H1 (cell line): Measurements from ENCODE around the gene HDAC7. TPM values are rescaled to one million over a fixed set of nuclear protein-coding genes. Genes with fewer than 3 reads are reported as not detected.

ENCODE experiments used
- CTCF ChIA-PET: fragments of 300-600 bp; sonication (Branson Sonifier 250); formaldehyde crosslinking; loops from one replicate; lab custom pipeline; 2021; ENCODE audit not compliant: partially characterized antibody; lab: Charles Lee
- POLR2A ChIA-PET: fragments of 300-600 bp; sonication (Branson Sonifier 250); formaldehyde crosslinking; loops from one replicate; lab custom pipeline; 2021; ENCODE audit warnings: inconsistent platforms; ENCODE audit not compliant: partially characterized antibody; lab: Charles Lee
- DNase-seq, 2 experiments: peaks; one replicate each; pipeline versions ENCODE4 v3.0.0 to v3.0.0-alpha.2; 2010 to 2022; ENCODE audit warnings: low spot score in 2 of 2, low read depth in 1 of 2, mixed read lengths in 1 of 2
- FAIRE-seq: peaks from 2 replicates; lab custom pipeline; 2011; peaks lifted over from hg19 to GRCh38; lab: Jason Lieb, UNC
- H2AFZ ChIP-seq: 2 replicates; pipeline ENCODE4 v1.8.1; 2012; ENCODE audit warnings: low read length, inconsistent platforms
- H2AK5ac ChIP-seq: 2 replicates; pipeline ENCODE4 v1.6.1; 2013; ENCODE audit warnings: low read depth, low read length
- H2BK120ac ChIP-seq: replicated peaks from 2 replicates; pipeline ENCODE3; 2013; ENCODE audit warnings: low read depth, low read length, inconsistent platforms
- H2BK12ac ChIP-seq: 2 replicates; pipeline ENCODE4 v1.6.1; 2013; ENCODE audit warnings: low read depth, low read length
- H2BK15ac ChIP-seq: 2 replicates; pipeline ENCODE4 v1.6.1; 2013; ENCODE audit warnings: low read length
- H2BK20ac ChIP-seq: 2 replicates; pipeline ENCODE4 v1.6.1; 2013; ENCODE audit warnings: low read length
- H2BK5ac ChIP-seq: 2 replicates; pipeline ENCODE4 v1.6.1; 2013; ENCODE audit warnings: low read depth, low read length
- H3K14ac ChIP-seq: 2 replicates; pipeline ENCODE4 v1.6.1; 2013; ENCODE audit warnings: inconsistent platforms; ENCODE audit not compliant: insufficient read length
- H3K18ac ChIP-seq: 2 replicates; pipeline ENCODE4 v1.6.1; 2013; ENCODE audit warnings: low read length; ENCODE audit errors: extremely low read depth
- H3K23ac ChIP-seq: 2 replicates; pipeline ENCODE4 v1.6.1; 2013; ENCODE audit warnings: inconsistent platforms; ENCODE audit not compliant: insufficient read length
- H3K23me2 ChIP-seq: 2 replicates; pipeline ENCODE4 v1.6.1; 2013; ENCODE audit warnings: low read depth, low read length
- H3K27ac ChIP-seq: 2 replicates; pipeline ENCODE4 v1.6.1; 2011; ENCODE audit warnings: low read depth, low read length, inconsistent platforms
- H3K27me3 ChIP-seq, 4 experiments: replicated peaks in 1 of 4; 1 replicate in 1 of 4; 2 replicates in 3 of 4; pipeline versions ENCODE4 v1.6.1 to v1.8.1; 2011 to 2013; ENCODE audit warnings: low read length in 3 of 4, mild to moderate bottlenecking in 3 of 4, inconsistent platforms in 2 of 4, mixed read lengths in 2 of 4, moderate library complexity in 1 of 4; ENCODE audit not compliant: control insufficient read depth in 3 of 4, insufficient read depth in 3 of 4; ENCODE audit errors: extremely low read depth in 1 of 4
- H3K36me3 ChIP-seq, 4 experiments: 2 replicates each; pipeline versions ENCODE4 v1.6.1 to v1.8.1; 2011 to 2013; ENCODE audit warnings: mild to moderate bottlenecking in 4 of 4, low read length in 3 of 4, moderate library complexity in 2 of 4, control low read depth in 1 of 4, inconsistent platforms in 1 of 4; ENCODE audit not compliant: insufficient read depth in 4 of 4, control insufficient read depth in 2 of 4
- H3K4ac ChIP-seq: replicated peaks from 2 replicates; pipeline ENCODE3; 2013; ENCODE audit warnings: low read length, low read depth, mixed read lengths, inconsistent platforms; ENCODE audit not compliant: insufficient read length
- H3K4me1 ChIP-seq, 4 experiments: replicated peaks in 1 of 4; 1 replicate in 1 of 4; 2 replicates in 3 of 4; pipeline versions ENCODE4 v1.6.1 to v1.8.1; 2011 to 2013; ENCODE audit warnings: low read length in 3 of 4, inconsistent platforms in 2 of 4, mixed read lengths in 1 of 4; ENCODE audit not compliant: insufficient read depth in 4 of 4, control insufficient read depth in 3 of 4
- H3K4me2 ChIP-seq, 2 experiments: 2 replicates each; pipeline versions ENCODE4 v1.6.1 to v1.8.1; 2011 to 2013; ENCODE audit warnings: low read depth in 2 of 2, low read length in 2 of 2, control low read depth in 1 of 2, inconsistent platforms in 1 of 2, mild to moderate bottlenecking in 1 of 2; ENCODE audit not compliant: insufficient read depth in 1 of 2
- H3K4me3 ChIP-seq, 4 experiments: fragments of 200-600, 300-600 bp in 1 of 4; sonication (generic), shearing (Covaris generic), sonication (Bioruptor Twin) in 1 of 4; 2 replicates each; pipeline versions ENCODE4 v1.5.1 to v1.8.1; 2011 to 2016; ENCODE audit warnings: low read length in 4 of 4, low read depth in 3 of 4, control low read depth in 2 of 4, inconsistent platforms in 2 of 4, mild to moderate bottlenecking in 2 of 4, mixed read lengths in 1 of 4, moderate library complexity in 1 of 4; ENCODE audit not compliant: insufficient read depth in 2 of 4; ENCODE audit errors: extremely low read depth in 1 of 4
- H3K56ac ChIP-seq: replicated peaks from 2 replicates; pipeline ENCODE3; 2013; ENCODE audit warnings: low read depth, mild to moderate bottlenecking, mixed read lengths, low read length, inconsistent platforms; ENCODE audit not compliant: insufficient read length
- H3K79me1 ChIP-seq: 2 replicates; pipeline ENCODE4 v1.6.1; 2013; ENCODE audit warnings: low read depth, low read length, control low read depth
- H3K79me2 ChIP-seq, 2 experiments: 2 replicates each; pipeline versions ENCODE4 v1.6.1 to v1.8.1; 2012 to 2013; ENCODE audit warnings: low read length in 2 of 2, mild to moderate bottlenecking in 2 of 2, inconsistent platforms in 1 of 2; ENCODE audit not compliant: insufficient read depth in 2 of 2, control insufficient read depth in 1 of 2
- H3K9ac ChIP-seq, 4 experiments: replicated peaks in 1 of 4; 1 replicate in 1 of 4; 2 replicates in 3 of 4; pipeline versions ENCODE4 v1.6.1 to v1.8.1; 2011 to 2013; ENCODE audit warnings: low read depth in 3 of 4, low read length in 3 of 4, control low read depth in 2 of 4, mild to moderate bottlenecking in 2 of 4, moderate library complexity in 2 of 4, inconsistent platforms in 1 of 4; ENCODE audit errors: extremely low read depth in 1 of 4
- H3K9me3 ChIP-seq, 2 experiments: 2 replicates each; pipeline versions ENCODE4 v1.6.1 to v1.8.1; 2012 to 2013; ENCODE audit warnings: mild to moderate bottlenecking in 2 of 2, moderate library complexity in 2 of 2, control low read depth in 1 of 2, inconsistent platforms in 1 of 2, low read depth in 1 of 2, low read length in 1 of 2, mixed read lengths in 1 of 2; ENCODE audit not compliant: insufficient read depth in 2 of 2
- H4K20me1 ChIP-seq, 2 experiments: replicated peaks in 1 of 2; 2 replicates each; pipeline versions ENCODE3 to v1.8.1; 2011 to 2013; ENCODE audit warnings: inconsistent platforms in 2 of 2, low read length in 2 of 2, mild to moderate bottlenecking in 1 of 2; ENCODE audit not compliant: insufficient read depth in 2 of 2, control insufficient read depth in 1 of 2
- H4K5ac ChIP-seq: 2 replicates; pipeline ENCODE4 v1.6.1; 2013; ENCODE audit warnings: low read length, low read depth, mixed read lengths, inconsistent platforms; ENCODE audit not compliant: insufficient read length
- H4K8ac ChIP-seq: 2 replicates; pipeline ENCODE4 v1.8.0; 2013; ENCODE audit warnings: mild to moderate bottlenecking, moderate library complexity, low read length, inconsistent platforms; ENCODE audit not compliant: insufficient read depth; ENCODE audit errors: extremely low read depth
- H4K91ac ChIP-seq: replicated peaks from 2 replicates; pipeline ENCODE3; 2013; ENCODE audit warnings: low read length, mixed read lengths, inconsistent platforms; ENCODE audit not compliant: insufficient read length
- ASH2L ChIP-seq: fragments of 200-600, 300-600 bp; sonication (generic); IDR thresholded peaks from one replicate; pipeline ENCODE4 v1.7.1; 2017; ENCODE audit warnings: low read length
- CBX8 ChIP-seq: fragments of 300-800, 300-1000 bp; sonication (generic); IDR thresholded peaks from 2 replicates; pipeline ENCODE4 v1.7.1; 2016; ENCODE audit warnings: low read depth, low read length, borderline replicate concordance
- MAFK ChIP-seq: IDR thresholded peaks from 2 replicates; pipeline ENCODE4 v1.6.1; 2012; ENCODE audit warnings: low read depth, mild to moderate bottlenecking, improper control_type of control experiment, low read length
- RBBP5 ChIP-seq: IDR thresholded peaks from 2 replicates; pipeline ENCODE4 v1.7.1; 2012; ENCODE audit warnings: low read depth, mild to moderate bottlenecking, inconsistent platforms, low read length, moderate library complexity, borderline replicate concordance
- TCF12 ChIP-seq: IDR thresholded peaks from 2 replicates; pipeline ENCODE4 v1.6.1; 2011; ENCODE audit warnings: low read depth, mild to moderate bottlenecking, low read length
- ZNF274 ChIP-seq: IDR thresholded peaks from 2 replicates; pipeline ENCODE4 v1.7.0; 2012; ENCODE audit warnings: low read length, borderline replicate concordance; ENCODE audit errors: extremely low read depth
- WGBS, 2 experiments: shearing (Covaris generic) in 1 of 2; methylation state at CpG; one replicate each; pipeline versions ENCODE4 v1.1.6 to v1.1.7; 2013 to 2015; ENCODE audit warnings: low lambda C conversion rate in 2 of 2, mixed read lengths in 2 of 2, inconsistent platforms in 1 of 2, low coverage in 1 of 2, missing lambda C conversion rate in 1 of 2; ENCODE audit not compliant: insufficient replicate concordance in 2 of 2, insufficient coverage in 1 of 2, insufficient read length in 1 of 2; ENCODE audit errors: extremely low coverage in 1 of 2, missing lambda C conversion rate in 1 of 2; 5-methylcytosine and 5-hydroxymethylcytosine counted together
- long read RNA-seq, 2 experiments: library from RNA in 1 of 2; library from capped mRNA in 1 of 2; stranded (forward); transcript quantifications; one replicate each; pipeline ENCODE4 v2.0.0, GENCODE V29; 2021; ENCODE audit warnings: inconsistent platforms in 1 of 2
- polyA minus RNA-seq, 3 experiments: library from RNA; depleted of rRNA, polyadenylated mRNA; stranded (reverse); fragments of >200 nt; gene quantifications; 1 replicate in 2 of 3; 2 replicates in 1 of 3; pipeline ENCODE4 v1.2.3, GENCODE V29; 2011
- polyA plus RNA-seq, 7 experiments: library from polyadenylated mRNA; depleted of rRNA in 3 of 7; stranded (reverse) in 5 of 7; unstranded in 2 of 7; fragments of >200 nt in 5 of 7; fragments of 200-250 nt in 2 of 7; gene quantifications; 1 replicate in 5 of 7; 2 replicates in 1 of 7; 4 replicates in 1 of 7; pipeline versions ENCODE4 v1.2.1 to v1.2.3, GENCODE V29; 2011 to 2013; ENCODE audit warnings: missing spikeins in 2 of 7, mixed read lengths in 2 of 7
- total RNA-seq: library from RNA; stranded (reverse); fragmentation: NEBNext Ultra II Directional; extraction: Animal tissue kit (Norgen Biotek cat#: 25700); gene quantifications from 2 replicates; pipeline ENCODE4 v1.2.1, GENCODE V29; 2021
- TF ChIP-seq, protein P1 (sequence below): IDR thresholded peaks from 2 replicates; pipeline ENCODE4 v1.6.1; 2012; ENCODE audit warnings: inconsistent platforms

HDAC7 gene
- total RNA-seq = 82.0 and 84.9 TPM in 2 replicates
- 25.5 and 52.0 TPM in 2 replicates for polyA plus RNA-seq (2011; rRNA removed)
- 27.2 TPM for polyA plus RNA-seq (2011; cell fraction: cytosol; rRNA removed)
- 208 TPM for polyA plus RNA-seq (2011; cell fraction: nucleus; rRNA removed)
- 46.5 to 68.3 TPM (median 65.5 TPM) in 4 replicates for polyA plus RNA-seq (2012, experiment 1 of 2)
- polyA plus RNA-seq (2012, experiment 2 of 2) = 57.8 TPM
- polyA plus RNA-seq (2013, experiment 1 of 2) = 40.9 TPM
- 38.9 TPM for polyA plus RNA-seq (2013, experiment 2 of 2)
- polyA minus RNA-seq (2011; rRNA and poly(A)+ RNA removed) = 11.6 and 23.5 TPM in 2 replicates
- polyA minus RNA-seq (2011; cell fraction: cytosol; rRNA and poly(A)+ RNA removed) = 27.2 TPM
- 48.1 TPM for polyA minus RNA-seq (2011; cell fraction: nucleus; rRNA and poly(A)+ RNA removed)
- long read RNA-seq, experiment 1, full-length matches to known transcripts = 4 of 42 reads
- long read RNA-seq, experiment 1, partial matches to known transcripts = 27 of 42 reads
- long read RNA-seq, experiment 1, other reads (novel, unspliced or antisense) = 11 of 42 reads
- long read RNA-seq, experiment 2, partial matches to known transcripts = 4 of 5 reads
- long read RNA-seq, experiment 2, other reads (novel, unspliced or antisense) = 1 of 5 reads

- H3K4me1 ChIP-seq = peaks cover 5 to 41% (median 35%) of the 10 kb centered on the region in 4 experiments
- peak within 1 kb of the TSS; percentile 93 for H3K4ac ChIP-seq
- H3K79me1 ChIP-seq = peaks cover 8% of the 10 kb centered on the region
- peak within 1 kb of the TSS; percentile 100 for H2BK5ac ChIP-seq
- H3K56ac ChIP-seq = peak within 1 kb of the TSS; percentile 79
- peak within 1 kb of the TSS; percentile 63 for H2BK120ac ChIP-seq
- H3K27me3 ChIP-seq = no peaks in the 10 kb centered on the region; a peak in 2 of 7 replicates
- ChIA-PET CTCF (interaction anchor here (0.6 to 58.8 kb wide), 10 partner anchors 10 to 171 kb away, joined by 3 to 2001 read pairs (median 10); partner anchors contain the start of gene RAPGEF3), POLR2A (interaction anchor here (1.1 to 29.3 kb wide), 8 partner anchors 8 to 39 kb away, joined by 3 to 480 read pairs (median 6); no protein-coding TSS in a partner anchor)
- H2BK15ac ChIP-seq = peak within 1 kb of the TSS; percentile 96; the same call in 1 of the 2 replicates
- 1% methylated on average over 18 of the region's 58 CpGs; no CpG with 5 or more reads in 1 of the 2 experiments for WGBS, 2 experiments
- H3K4me3 ChIP-seq = peak within 1 kb of the TSS; percentile 65 to 79 (median 66)
- 0 out of 2 replicates have a peak within 1 kb of the TSS, but pooled peaks have one; percentile 0 for H2AFZ ChIP-seq
- peak within 1 kb of the TSS; percentile 99 for H2BK12ac ChIP-seq
- H4K8ac ChIP-seq = peak within 1 kb of the TSS; percentile 97
- H3K36me3 ChIP-seq = no peaks in the 10 kb centered on the region
- H3K9me3 ChIP-seq = no peaks in the 10 kb centered on the region
- peaks cover 9% of the 10 kb centered on the region for H3K23me2 ChIP-seq
- H2AK5ac ChIP-seq = peak within 1 kb of the TSS; percentile 93
- H3K18ac ChIP-seq = peak within 1 kb of the TSS; percentile 97
- H3K14ac ChIP-seq = no peak within 1 kb of the TSS
- peak within 1 kb of the TSS; percentile 86 for H4K5ac ChIP-seq
- H3K9ac ChIP-seq = peak within 1 kb of the TSS; percentile 85 to 91 (median 90)
- H3K4me2 ChIP-seq = peak within 1 kb of the TSS; percentile 94 to 99
- FAIRE-seq (no peak), DNase-seq (no peak)
- peaks cover 0 to 44% of the 10 kb centered on the region in 2 experiments; a peak in 2 of 4 replicates for H3K79me2 ChIP-seq
- peak within 1 kb of the TSS; percentile 98 for H4K91ac ChIP-seq
- H3K27ac ChIP-seq = peak within 1 kb of the TSS; percentile 93
- peaks cover 2 to 10% of the 10 kb centered on the region in 2 experiments for H4K20me1 ChIP-seq
- H2BK20ac ChIP-seq = peak within 1 kb of the TSS; percentile 69
- no peak within 1 kb of the TSS for H3K23ac ChIP-seq
- TF ChIP-seq CBX8 = no peak
- peak; percentile 80 for TF ChIP-seq ASH2L
- TF ChIP-seq RBBP5 = 0 out of 2 replicates have a peak, but pooled peaks have one; percentile 33
- TF ChIP-seq, protein P1, sequence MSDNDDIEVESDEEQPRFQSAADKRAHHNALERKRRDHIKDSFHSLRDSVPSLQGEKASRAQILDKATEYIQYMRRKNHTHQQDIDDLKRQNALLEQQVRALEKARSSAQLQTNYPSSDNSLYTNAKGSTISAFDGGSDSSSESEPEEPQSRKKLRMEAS = peak; percentile 58
- no peak for TF ChIP-seq ZNF274
- no peak for TF ChIP-seq MAFK
- no peak for TF ChIP-seq TCF12
Observed at GRCh38 chr12:47819896-47820630, at the start of gene HDAC7. Gene HDAC7, minus strand, starts transcription at chr12:47819903. Its CDS starts 118 bp downstream, at chr12:47819785.
